ENCODE results near the gene KCNE5. TPM values are rescaled to one million over a fixed set of nuclear protein-coding genes. Genes with fewer than 3 reads are reported as not detected.
"Not testable (repeated sequence)": the region's sequence is repeated elsewhere in the genome, so short reads cannot be mapped to it uniquely, and the experiment has no call there.

The KCNE5 gene
- total RNA-seq, 1 donor from 2014 or later: 20.4 TPM

DNA sequence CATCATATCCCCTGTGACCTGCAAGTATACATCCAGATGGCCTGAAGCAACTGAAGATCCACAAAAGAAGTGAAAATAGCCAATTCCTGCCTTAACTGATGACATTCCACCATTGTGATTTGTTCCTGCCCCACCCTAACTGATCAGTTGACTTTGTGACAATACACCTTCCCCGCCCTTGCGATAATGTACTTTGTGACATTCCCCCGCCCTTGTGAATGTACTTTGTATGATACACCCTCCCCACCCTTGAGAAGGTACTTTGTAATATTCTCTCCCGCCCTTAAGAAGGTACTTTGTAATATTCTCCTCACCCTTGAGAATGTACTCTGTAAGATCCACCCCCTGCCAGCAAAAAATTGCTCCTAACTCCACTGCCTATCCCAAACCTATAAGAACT, 48.9 kb downstream of the KCNE5 start:
- not testable (repeated sequence) for H3K9me3 ChIP-seq (ENCODE audit: control insufficient read depth in 3 of 3, low read length in 3 of 3); H3K27me3 ChIP-seq (ENCODE audit: control insufficient read depth in 3 of 3, insufficient read depth in 3 of 3, low read length in 3 of 3); H3K9ac ChIP-seq (ENCODE audit: low read depth in 1 of 3, low read length in 3 of 3); H3K4me1 ChIP-seq (ENCODE audit: control insufficient read depth in 3 of 3, insufficient read depth in 3 of 3, low read length in 3 of 3); H3K4me3 ChIP-seq (ENCODE audit: low read length in 3 of 3); H3K27ac ChIP-seq (ENCODE audit: low read depth, low read length); H3K36me3 ChIP-seq (ENCODE audit: control insufficient read depth in 3 of 3, insufficient read depth in 3 of 3, low read length in 3 of 3)

Small RNA genes lying within 50 kb of the gene (small RNA-seq; reads per million reads assigned to genes)
- not detected for gene AL118496.2

Other genes starting within 250 kb of the KCNE5 start
- not detected for gene GUCY2F, start 143.1 kb downstream of the KCNE5 start, total RNA-seq
- 8.4 TPM for gene NXT2, start 88.3 kb downstream of the KCNE5 start, total RNA-seq
- gene ACSL4, start 108.1 kb upstream of the KCNE5 start, total RNA-seq: 27.7 TPM

All from skeletal muscle tissue (tissue), 5 donors.